Loucy (cell line): ENCODE measurements around the gene TRIM26.
A peak's percentile ranks its signal among the peaks of the same experiment; 100 is the strongest.

Source experiments
- H2AFZ ChIP-seq: fragments of 200-600 bp; sonication (generic); 2 replicates; pipeline ENCODE4 v1.6.0; 2016; ENCODE audit warnings: antibody characterized with exemption, mild to moderate bottlenecking, low read length, moderate library complexity
- H3F3A ChIP-seq: fragments of 200-600 bp; 2 replicates; pipeline ENCODE4 v1.6.0; 2016; ENCODE audit warnings: antibody characterized with exemption, low read depth, mild to moderate bottlenecking
- H3K27me3 ChIP-seq: fragments of 200-600 bp; sonication (generic); 2 replicates; pipeline ENCODE4 v1.6.1; 2014; ENCODE audit warnings: low read length, mild to moderate bottlenecking; ENCODE audit not compliant: insufficient read depth, poor library complexity, severe bottlenecking
- H3K36me3 ChIP-seq: fragments of 200-600 bp; sonication (generic); 2 replicates; pipeline ENCODE4 v1.6.1; 2016; ENCODE audit warnings: low read length; ENCODE audit not compliant: insufficient read depth
- H3K4me1 ChIP-seq: fragments of 200-600 bp; sonication (generic); 2 replicates; pipeline ENCODE4 v1.5.1; 2014; ENCODE audit warnings: low read length, mild to moderate bottlenecking; ENCODE audit not compliant: insufficient read depth, poor library complexity, severe bottlenecking
- H3K4me2 ChIP-seq: fragments of 200-600 bp; sonication (generic); 2 replicates; pipeline ENCODE4 v1.6.0; 2014; ENCODE audit warnings: antibody characterized with exemption, low read length, low read depth, mild to moderate bottlenecking; ENCODE audit not compliant: poor library complexity, severe bottlenecking
- H3K4me3 ChIP-seq: fragments of 200-600 bp; sonication (generic); 2 replicates; pipeline ENCODE4 v1.5.1; 2014; ENCODE audit warnings: low read length, mild to moderate bottlenecking, mixed read lengths; ENCODE audit not compliant: poor library complexity, severe bottlenecking
- H3K79me2 ChIP-seq: fragments of 200-600 bp; sonication (generic); 2 replicates; pipeline ENCODE4 v1.6.1; 2014; ENCODE audit warnings: low read length; ENCODE audit not compliant: insufficient read depth
- H3K9ac ChIP-seq: fragments of 200-600 bp; sonication (generic); 2 replicates; pipeline ENCODE4 v1.6.0; 2014; ENCODE audit warnings: mild to moderate bottlenecking, low read depth, low read length, moderate library complexity; ENCODE audit not compliant: poor library complexity, severe bottlenecking
- H3K9me2 ChIP-seq: fragments of 200-600 bp; sonication (generic); replicated peaks from 2 replicates; pipeline ENCODE4 v1.6.1; 2016; ENCODE audit warnings: low read depth, low read length, mixed read lengths
- H3K9me3 ChIP-seq: fragments of 200-600 bp; sonication (generic); 2 replicates; pipeline ENCODE4 v1.6.1; 2014; ENCODE audit warnings: mild to moderate bottlenecking, antibody characterized with exemption, low read length, low read depth; ENCODE audit not compliant: insufficient read depth
- H4K20me1 ChIP-seq: fragments of 200-600 bp; sonication (generic); 2 replicates; pipeline ENCODE4 v1.6.0; 2014; ENCODE audit warnings: antibody characterized with exemption, low read length, mild to moderate bottlenecking; ENCODE audit not compliant: insufficient read depth, poor library complexity, severe bottlenecking
- CTCF ChIP-seq: fragments of 200-600 bp; sonication (generic); conservative IDR thresholded peaks from 2 replicates; pipeline ENCODE4 v1.5.1; 2014; ENCODE audit warnings: mild to moderate bottlenecking, antibody characterized with exemption, low read length
- EZH2phosphoT487 ChIP-seq: fragments of 200-600 bp; IDR thresholded peaks from 2 replicates; pipeline ENCODE4 v1.6.1; 2018; ENCODE audit warnings: antibody characterized with exemption, mild to moderate bottlenecking, moderate library complexity, borderline replicate concordance

TRIM26 gene

GRCh38 chr6:30136570-30137286 is 76.5 kb downstream of the TRIM26 start:
- Histone ChIP-seq H3K4me1 (peaks cover 23% of the 10 kb centered on the region), H3K9me3 (no peaks in the 10 kb centered on the region), H3K4me2 (peak overlapping the region; percentile 35), H3K9ac (no peak overlapping the region), H3K36me3 (no peaks in the 10 kb centered on the region), H3K79me2 (no peaks in the 10 kb centered on the region), H3K9me2 (no peaks in the 10 kb centered on the region), H3F3A (no peaks in the 10 kb centered on the region), H3K27me3 (no peaks in the 10 kb centered on the region), H2AFZ (no peak overlapping the region), H4K20me1 (no peaks in the 10 kb centered on the region), H3K4me3 (no peak overlapping the region)
- TF ChIP-seq EZH2phosphoT487 = no peak
- no peak for TF ChIP-seq CTCF

GRCh38 chr6:30135757-30136156 is 77.4 kb downstream of the TRIM26 start, which contains the start of gene TRIM40:
TSS of gene TRIM40 (plus strand) at chr6:30136140. CDS start at chr6:30137037, 897 bp downstream.
- peak within 1 kb of the TSS; percentile 35 for H3K4me2 ChIP-seq
- no peaks in the 10 kb centered on the region for H3K27me3 ChIP-seq
- no peak within 1 kb of the TSS for H2AFZ ChIP-seq
- no peaks in the 10 kb centered on the region for H3K9me3 ChIP-seq
- H4K20me1 ChIP-seq = no peaks in the 10 kb centered on the region
- H3K9me2 ChIP-seq = no peaks in the 10 kb centered on the region
- no peak within 1 kb of the TSS for H3K9ac ChIP-seq
- no peaks in the 10 kb centered on the region for H3F3A ChIP-seq
- TF ChIP-seq CTCF (no peak), EZH2phosphoT487 (no peak)
- peaks cover 19% of the 10 kb centered on the region for H3K4me1 ChIP-seq
- H3K36me3 ChIP-seq = no peaks in the 10 kb centered on the region
- no peaks in the 10 kb centered on the region for H3K79me2 ChIP-seq
- no peak within 1 kb of the TSS for H3K4me3 ChIP-seq

- no peak for TF ChIP-seq EZH2phosphoT487
- TF ChIP-seq CTCF = no peak
- H3F3A ChIP-seq = no peaks in the 10 kb centered on the region
- no peak overlapping the region for H3K4me3 ChIP-seq
- H3K4me1 ChIP-seq = peaks cover 25% of the 10 kb centered on the region
- no peaks in the 10 kb centered on the region for H3K27me3 ChIP-seq
- H3K36me3 ChIP-seq = no peaks in the 10 kb centered on the region
- H3K79me2 ChIP-seq = no peaks in the 10 kb centered on the region
- no peaks in the 10 kb centered on the region for H3K9me2 ChIP-seq
- no peaks in the 10 kb centered on the region for H4K20me1 ChIP-seq
- H3K9me3 ChIP-seq = no peaks in the 10 kb centered on the region
- H2AFZ ChIP-seq = no peak overlapping the region
- no peak overlapping the region for H3K4me2 ChIP-seq
- H3K9ac ChIP-seq = no peak overlapping the region
These were observed 78.1 kb downstream of the TRIM26 start for GRCh38 chr6:30135147-30135546.
